Measurements from ENCODE around the gene UBN2. TPM values are rescaled to one million over a fixed set of nuclear protein-coding genes. Genes with fewer than 3 reads are reported as not detected.
A peak's percentile ranks its signal among the peaks of the same experiment; 100 is the strongest.

Gene UBN2
- total RNA-seq, 1 donor from 2014 or later: 31.7 TPM

GRCh38 chr7:139230023-139230422 lies 1.0 kb upstream of the UBN2 start:
- H3K4me1 Mint-ChIP-seq (ENCODE audit: unreplicated experiment): peaks cover 15% of the 10 kb centered on the region
- H3K27ac Mint-ChIP-seq: peak overlapping the region; percentile 47
- DNase-seq (ENCODE audit: extremely low spot score, unreplicated experiment): no peak
- peaks cover 4% of the 10 kb centered on the region for H3K27me3 Mint-ChIP-seq
- no peaks in the 10 kb centered on the region for H3K36me3 Mint-ChIP-seq
- no peaks in the 10 kb centered on the region for H3K9me3 Mint-ChIP-seq
- TF ChIP-seq, protein P1, sequence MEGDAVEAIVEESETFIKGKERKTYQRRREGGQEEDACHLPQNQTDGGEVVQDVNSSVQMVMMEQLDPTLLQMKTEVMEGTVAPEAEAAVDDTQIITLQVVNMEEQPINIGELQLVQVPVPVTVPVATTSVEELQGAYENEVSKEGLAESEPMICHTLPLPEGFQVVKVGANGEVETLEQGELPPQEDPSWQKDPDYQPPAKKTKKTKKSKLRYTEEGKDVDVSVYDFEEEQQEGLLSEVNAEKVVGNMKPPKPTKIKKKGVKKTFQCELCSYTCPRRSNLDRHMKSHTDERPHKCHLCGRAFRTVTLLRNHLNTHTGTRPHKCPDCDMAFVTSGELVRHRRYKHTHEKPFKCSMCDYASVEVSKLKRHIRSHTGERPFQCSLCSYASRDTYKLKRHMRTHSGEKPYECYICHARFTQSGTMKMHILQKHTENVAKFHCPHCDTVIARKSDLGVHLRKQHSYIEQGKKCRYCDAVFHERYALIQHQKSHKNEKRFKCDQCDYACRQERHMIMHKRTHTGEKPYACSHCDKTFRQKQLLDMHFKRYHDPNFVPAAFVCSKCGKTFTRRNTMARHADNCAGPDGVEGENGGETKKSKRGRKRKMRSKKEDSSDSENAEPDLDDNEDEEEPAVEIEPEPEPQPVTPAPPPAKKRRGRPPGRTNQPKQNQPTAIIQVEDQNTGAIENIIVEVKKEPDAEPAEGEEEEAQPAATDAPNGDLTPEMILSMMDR (conservative IDR thresholded peaks at IDR 0.05): no peak
- H3K4me3 Mint-ChIP-seq: peak overlapping the region; percentile 100

GRCh38 chr7:139230484-139230773 lies 608 bp upstream of the UBN2 start:
- Mint-ChIP-seq H3K27me3 (peaks cover 4% of the 10 kb centered on the region), H3K36me3 (no peaks in the 10 kb centered on the region), H3K4me3 (peak overlapping the region; percentile 100), H3K4me1 (ENCODE audit: unreplicated experiment) (peaks cover 15% of the 10 kb centered on the region), H3K9me3 (no peaks in the 10 kb centered on the region), H3K27ac (peak overlapping the region; percentile 99)
- TF ChIP-seq, protein P1 (conservative IDR thresholded peaks at IDR 0.05): no peak
- no peak for DNase-seq (ENCODE audit: extremely low spot score, unreplicated experiment)

DNA sequence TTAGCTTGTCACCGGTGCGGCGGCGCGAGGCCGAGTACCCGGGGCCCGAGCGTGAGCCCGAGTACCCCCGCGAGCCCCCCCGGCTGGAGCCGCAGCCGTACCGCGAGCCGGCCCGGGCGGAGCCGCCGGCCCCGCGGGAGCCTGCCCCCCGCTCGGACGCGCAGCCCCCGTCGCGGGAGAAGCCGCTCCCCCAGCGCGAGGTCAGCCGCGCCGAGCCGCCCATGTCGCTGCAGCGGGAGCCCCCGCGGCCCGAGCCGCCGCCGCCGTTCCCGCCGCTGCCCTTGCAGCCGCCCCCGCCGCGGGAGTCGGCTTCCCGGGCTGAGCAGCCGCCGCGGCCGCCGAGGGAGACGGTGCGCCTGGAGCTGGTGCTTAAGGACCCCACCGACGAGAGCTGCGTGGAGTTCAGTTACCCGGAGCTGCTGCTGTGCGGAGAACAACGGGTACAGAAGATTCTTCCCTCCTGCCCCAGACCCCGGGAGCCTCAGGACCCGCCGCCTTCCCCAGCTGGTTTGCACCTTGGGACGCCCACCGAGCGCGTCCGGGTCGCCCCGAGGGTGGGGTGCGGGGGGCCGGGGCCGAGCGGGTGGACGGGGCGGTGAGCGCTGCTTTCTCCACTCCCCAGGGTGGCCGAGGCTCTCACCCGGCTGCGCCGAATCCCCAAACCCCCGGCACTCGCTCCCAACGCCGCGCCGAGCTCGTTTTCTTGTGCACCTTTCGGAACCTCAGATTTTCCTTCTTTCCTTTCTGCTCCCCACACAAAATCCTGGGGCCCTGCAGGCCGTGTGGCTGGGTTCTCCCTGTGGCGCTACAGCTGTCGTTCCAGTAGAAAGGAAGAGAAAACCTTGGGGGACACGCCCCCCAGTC lies 708 bp downstream of the UBN2 start:
- peak; percentile 69 for DNase-seq (ENCODE audit: extremely low spot score, unreplicated experiment)
- H3K36me3 Mint-ChIP-seq: no peaks in the 10 kb centered on the region
- peaks cover 15% of the 10 kb centered on the region for H3K4me1 Mint-ChIP-seq (ENCODE audit: unreplicated experiment)
- peak overlapping the region; percentile 99 for H3K27ac Mint-ChIP-seq
- TF ChIP-seq, protein P1 (conservative IDR thresholded peaks at IDR 0.05): no peak
- H3K27me3 Mint-ChIP-seq: peaks cover 4% of the 10 kb centered on the region
- no peaks in the 10 kb centered on the region for H3K9me3 Mint-ChIP-seq
- H3K4me3 Mint-ChIP-seq: peak overlapping the region; percentile 100

GRCh38 chr7:139232377-139232717 lies 1.3 kb downstream of the UBN2 start:
- Mint-ChIP-seq H3K9me3 (no peaks in the 10 kb centered on the region), H3K36me3 (no peaks in the 10 kb centered on the region), H3K27me3 (peaks cover 4% of the 10 kb centered on the region), H3K4me3 (peak overlapping the region; percentile 95), H3K27ac (peak overlapping the region; percentile 85), H3K4me1 (ENCODE audit: unreplicated experiment) (peaks cover 15% of the 10 kb centered on the region)
- TF ChIP-seq, protein P1 (conservative IDR thresholded peaks at IDR 0.05): no peak
- DNase-seq (ENCODE audit: extremely low spot score, unreplicated experiment): no peak

DNA sequence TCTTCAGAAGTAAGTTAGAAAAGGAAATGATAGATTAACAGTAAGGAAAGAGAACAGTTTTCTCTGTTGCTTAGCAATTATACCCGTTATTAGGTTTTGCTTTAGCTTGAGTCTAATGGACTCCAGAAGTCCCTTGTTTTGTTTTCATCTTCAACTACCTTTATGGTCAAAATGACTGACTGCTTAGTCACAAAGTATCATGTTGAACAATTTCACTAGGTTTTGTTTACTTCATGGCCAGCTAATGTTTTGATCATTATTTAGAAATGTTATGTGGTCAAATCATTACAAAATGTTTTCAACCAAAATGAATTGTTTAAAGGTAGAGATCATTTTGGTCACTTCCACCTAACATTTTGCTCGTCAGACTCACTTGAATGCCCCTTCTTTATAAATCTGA lies 1.9 kb downstream of the UBN2 start:
- no peak for DNase-seq (ENCODE audit: extremely low spot score, unreplicated experiment)
- Mint-ChIP-seq H3K36me3 (no peaks in the 10 kb centered on the region), H3K27ac (peak overlapping the region; percentile 85), H3K4me1 (ENCODE audit: unreplicated experiment) (peaks cover 15% of the 10 kb centered on the region), H3K4me3 (peak overlapping the region; percentile 95), H3K27me3 (peaks cover 4% of the 10 kb centered on the region), H3K9me3 (no peaks in the 10 kb centered on the region)
- TF ChIP-seq, protein P1 (conservative IDR thresholded peaks at IDR 0.05): no peak

Data from type B pancreatic cell (in vitro differentiated cells).